Breast epithelium (tissue), 4 donors: ENCODE measurements around the gene EPB42. TPM values are rescaled to one million over a fixed set of nuclear protein-coding genes. Genes with fewer than 3 reads are reported as not detected.

Source experiments
- DNase-seq, 2 donors: peaks; one replicate each; pipeline ENCODE4 v3.0.0-alpha.2; 2019; ENCODE audit warnings: low spot score in 2 of 2
- H3K27ac ChIP-seq, 2 donors: fragments of 200-600 bp; sonication (generic) in 1 of 2; one replicate each; pipeline ENCODE4 v1.5.1; 2016 to 2019; ENCODE audit warnings: mild to moderate bottlenecking in 1 of 2
- H3K27me3 ChIP-seq, 2 donors: fragments of 200-600 bp; sonication (generic) in 1 of 2; one replicate each; pipeline versions ENCODE4 v1.5.1 to v1.6.0; 2017 to 2019; ENCODE audit warnings: control low read depth in 1 of 2, mild to moderate bottlenecking in 1 of 2
- H3K36me3 ChIP-seq: fragments of 200-600 bp; one replicate; pipeline ENCODE4 v1.5.1; 2019
- H3K4me1 ChIP-seq, 2 donors: fragments of 200-600 bp; sonication (generic); one replicate each; pipeline ENCODE4 v1.5.1; 2016 to 2019; ENCODE audit warnings: control low read depth in 1 of 2
- H3K4me3 ChIP-seq, 3 donors: fragments of 200-600 bp; sonication (generic); 1 replicate in 2 of 3; 2 replicates in 1 of 3; pipeline ENCODE4 v1.5.1; 2016 to 2019; ENCODE audit warnings: mild to moderate bottlenecking in 3 of 3, moderate library complexity in 2 of 3
- H3K9me3 ChIP-seq, 2 donors: fragments of 200-600 bp; sonication (generic) in 1 of 2; one replicate each; pipeline ENCODE4 v1.5.1; 2016 to 2019; ENCODE audit warnings: control low read depth in 1 of 2
- POLR2A ChIP-seq: fragments of 450-650 bp; IDR thresholded peaks from one replicate; pipeline ENCODE4 v1.6.1; 2016; ENCODE audit warnings: antibody characterized with exemption, mild to moderate bottlenecking, moderate library complexity
- POLR2AphosphoS5 ChIP-seq, 3 donors: sonication (generic); formaldehyde crosslinking; IDR thresholded peaks; one replicate each; pipeline ENCODE4 v1.6.1; 2017; ENCODE audit warnings: antibody characterized with exemption in 3 of 3
- intact Hi-C: fragments of 100-400 bp; cut with DNase I; formaldehyde crosslinking; loops from one replicate; pipeline ENCODE4 v1.15.1; 2023; ENCODE audit warnings: low total_unique reads
- total RNA-seq, 3 donors: library from RNA; depleted of rRNA; stranded (reverse); fragments of >200 nt; gene quantifications; one replicate each; pipeline ENCODE4 v1.1.0, GENCODE V29; 2016
- TF ChIP-seq, protein P1 (sequence below), 3 donors: fragments of 450-650 bp; IDR thresholded peaks; one replicate each; pipeline ENCODE4 v1.5.1; 2016 to 2017; ENCODE audit warnings: antibody characterized with exemption in 3 of 3, mild to moderate bottlenecking in 3 of 3, moderate library complexity in 3 of 3

EPB42 gene
- total RNA-seq, 3 donors from 2014 or later = 0.29 to 1.9 TPM; not detected in 1

- Histone ChIP-seq H3K27ac (no peak overlapping the region), H3K9me3 (no peaks in the 10 kb centered on the region), H3K36me3 (no peaks in the 10 kb centered on the region), H3K4me1 (no peaks in the 10 kb centered on the region), H3K4me3 (no peak overlapping the region), H3K27me3 (no peaks in the 10 kb centered on the region)
- DNase-seq = no peak
- TF ChIP-seq, protein P1, sequence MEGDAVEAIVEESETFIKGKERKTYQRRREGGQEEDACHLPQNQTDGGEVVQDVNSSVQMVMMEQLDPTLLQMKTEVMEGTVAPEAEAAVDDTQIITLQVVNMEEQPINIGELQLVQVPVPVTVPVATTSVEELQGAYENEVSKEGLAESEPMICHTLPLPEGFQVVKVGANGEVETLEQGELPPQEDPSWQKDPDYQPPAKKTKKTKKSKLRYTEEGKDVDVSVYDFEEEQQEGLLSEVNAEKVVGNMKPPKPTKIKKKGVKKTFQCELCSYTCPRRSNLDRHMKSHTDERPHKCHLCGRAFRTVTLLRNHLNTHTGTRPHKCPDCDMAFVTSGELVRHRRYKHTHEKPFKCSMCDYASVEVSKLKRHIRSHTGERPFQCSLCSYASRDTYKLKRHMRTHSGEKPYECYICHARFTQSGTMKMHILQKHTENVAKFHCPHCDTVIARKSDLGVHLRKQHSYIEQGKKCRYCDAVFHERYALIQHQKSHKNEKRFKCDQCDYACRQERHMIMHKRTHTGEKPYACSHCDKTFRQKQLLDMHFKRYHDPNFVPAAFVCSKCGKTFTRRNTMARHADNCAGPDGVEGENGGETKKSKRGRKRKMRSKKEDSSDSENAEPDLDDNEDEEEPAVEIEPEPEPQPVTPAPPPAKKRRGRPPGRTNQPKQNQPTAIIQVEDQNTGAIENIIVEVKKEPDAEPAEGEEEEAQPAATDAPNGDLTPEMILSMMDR (IDR thresholded peaks at IDR 0.05) = no peak
- no peak for TF ChIP-seq POLR2AphosphoS5 (IDR thresholded peaks at IDR 0.05)
- no peak for TF ChIP-seq POLR2A
- intact Hi-C loops = no loop called here
Observed at GRCh38 chr15:43249699-43250203, 28.9 kb upstream of the EPB42 start.

- TF ChIP-seq, protein P1 (IDR thresholded peaks at IDR 0.05) = no peak
- TF ChIP-seq POLR2AphosphoS5 (IDR thresholded peaks at IDR 0.05) = no peak
- no peak for TF ChIP-seq POLR2A
- Histone ChIP-seq H3K36me3 (no peaks in the 10 kb centered on the region), H3K4me3 (no peak overlapping the region), H3K27ac (no peak overlapping the region), H3K9me3 (no peaks in the 10 kb centered on the region), H3K27me3 (no peaks in the 10 kb centered on the region), H3K4me1 (no peaks in the 10 kb centered on the region)
- DNase-seq = no peak
- intact Hi-C loops = no loop called here
Observed at GRCh38 chr15:43249236-43249635, 28.4 kb upstream of the EPB42 start.

GRCh38 chr15:43246261-43246774 lies 25.5 kb upstream of the EPB42 start:
- no peak overlapping the region for H3K4me3 ChIP-seq
- no peak for DNase-seq
- no peak overlapping the region for H3K27ac ChIP-seq
- no peaks in the 10 kb centered on the region for H3K36me3 ChIP-seq
- no peaks in the 10 kb centered on the region for H3K4me1 ChIP-seq
- H3K27me3 ChIP-seq = no peaks in the 10 kb centered on the region
- TF ChIP-seq, protein P1 (IDR thresholded peaks at IDR 0.05) = no peak
- TF ChIP-seq POLR2AphosphoS5 (IDR thresholded peaks at IDR 0.05) (no peak), POLR2A (no peak)
- intact Hi-C loops = no loop called here
- H3K9me3 ChIP-seq = no peaks in the 10 kb centered on the region

- H3K9me3 ChIP-seq = no peaks in the 10 kb centered on the region
- TF ChIP-seq, protein P1 (IDR thresholded peaks at IDR 0.05) = no peak
- TF ChIP-seq POLR2AphosphoS5 (IDR thresholded peaks at IDR 0.05) (no peak), POLR2A (no peak)
- H3K36me3 ChIP-seq = no peaks in the 10 kb centered on the region
- intact Hi-C loops = no loop called here
- DNase-seq = no peak
- H3K4me1 ChIP-seq = no peaks in the 10 kb centered on the region
- no peak overlapping the region for H3K27ac ChIP-seq
- no peaks in the 10 kb centered on the region for H3K27me3 ChIP-seq
- H3K4me3 ChIP-seq = no peak overlapping the region
Observed at GRCh38 chr15:43244092-43244491, 23.3 kb upstream of the EPB42 start.

- H3K9me3 ChIP-seq = no peaks in the 10 kb centered on the region
- H3K27ac ChIP-seq = no peak overlapping the region
- no peaks in the 10 kb centered on the region for H3K27me3 ChIP-seq
- H3K36me3 ChIP-seq = no peaks in the 10 kb centered on the region
- TF ChIP-seq, protein P1 (IDR thresholded peaks at IDR 0.05) = no peak
- TF ChIP-seq POLR2A = no peak
- no peak for TF ChIP-seq POLR2AphosphoS5 (IDR thresholded peaks at IDR 0.05)
- H3K4me3 ChIP-seq = no peak overlapping the region
- H3K4me1 ChIP-seq = no peaks in the 10 kb centered on the region
- DNase-seq = no peak
- intact Hi-C loops = no loop called here
Observed at GRCh38 chr15:43243020-43243645, 22.3 kb upstream of the EPB42 start.
